Mesenchymal stem cell (in vitro differentiated cells and primary cell): ENCODE measurements around the gene FICD.

Experiments used
- DNase-seq: peaks from one replicate; pipeline ENCODE4 v3.0.0-alpha.2; 2013
- H2AFZ ChIP-seq: one replicate; pipeline ENCODE4 v1.6.1; 2013; ENCODE audit warnings: low read depth, mild to moderate bottlenecking, control low read depth, inconsistent platforms, low read length, moderate library complexity
- H2AK5ac ChIP-seq: 2 replicates; pipeline ENCODE4 v1.6.1; 2013; ENCODE audit warnings: low read length, moderate library complexity, mild to moderate bottlenecking, inconsistent platforms; ENCODE audit not compliant: severe bottlenecking
- H2BK120ac ChIP-seq: one replicate; pipeline ENCODE4 v1.6.1; 2013; ENCODE audit warnings: low read depth, mild to moderate bottlenecking, inconsistent platforms, low read length, moderate library complexity
- H2BK12ac ChIP-seq, 2 experiments: one replicate each; pipeline ENCODE4 v1.6.1; 2013; ENCODE audit warnings: inconsistent platforms in 2 of 2, low read length in 2 of 2, mild to moderate bottlenecking in 2 of 2, moderate library complexity in 2 of 2, control low read depth in 1 of 2
- H2BK15ac ChIP-seq: one replicate; pipeline ENCODE4 v1.6.1; 2013; ENCODE audit warnings: mild to moderate bottlenecking, low read depth, inconsistent platforms; ENCODE audit not compliant: poor library complexity, severe bottlenecking
- H2BK5ac ChIP-seq: 2 replicates; pipeline ENCODE4 v1.6.1; 2013; ENCODE audit warnings: low read depth, mild to moderate bottlenecking, low read length, control low read depth, inconsistent platforms; ENCODE audit not compliant: poor library complexity, severe bottlenecking
- H3K14ac ChIP-seq, 2 experiments: one replicate each; pipeline ENCODE4 v1.6.1; 2013; ENCODE audit warnings: inconsistent platforms in 2 of 2, low read length in 2 of 2, control low read depth in 1 of 2, mild to moderate bottlenecking in 1 of 2, moderate library complexity in 1 of 2
- H3K18ac ChIP-seq, 2 experiments: one replicate each; pipeline ENCODE4 v1.6.1; 2013; ENCODE audit warnings: inconsistent platforms in 2 of 2, low read length in 2 of 2, control low read depth in 1 of 2, low read depth in 1 of 2, mild to moderate bottlenecking in 1 of 2
- H3K23ac ChIP-seq, 2 experiments: one replicate each; pipeline ENCODE4 v1.6.1; 2013; ENCODE audit warnings: inconsistent platforms in 2 of 2, low read length in 2 of 2, mild to moderate bottlenecking in 2 of 2, moderate library complexity in 2 of 2, control low read depth in 1 of 2
- H3K27ac ChIP-seq: 2 replicates; pipeline ENCODE4 v1.5.1; 2013; ENCODE audit warnings: mild to moderate bottlenecking, moderate library complexity, low read length, control low read depth, inconsistent platforms; ENCODE audit not compliant: poor library complexity, severe bottlenecking
- H3K27me3 ChIP-seq, 2 experiments: 2 replicates each; pipeline versions ENCODE4 v1.6.1 to v1.7.0; 2013; ENCODE audit warnings: low read length in 2 of 2, mild to moderate bottlenecking in 2 of 2, moderate library complexity in 2 of 2, control low read depth in 1 of 2, inconsistent platforms in 1 of 2; ENCODE audit not compliant: control insufficient read depth in 1 of 2, insufficient read depth in 1 of 2
- H3K36me3 ChIP-seq, 2 experiments: 2 replicates each; pipeline versions ENCODE4 v1.6.1 to v1.7.0; 2013; ENCODE audit warnings: low read length in 2 of 2, control low read depth in 1 of 2, inconsistent platforms in 1 of 2, low read depth in 1 of 2, mild to moderate bottlenecking in 1 of 2; ENCODE audit not compliant: insufficient read depth in 2 of 2, control insufficient read depth in 1 of 2
- H3K4ac ChIP-seq, 2 experiments: one replicate each; pipeline ENCODE4 v1.6.1; 2013; ENCODE audit warnings: inconsistent platforms in 2 of 2, low read length in 2 of 2, mild to moderate bottlenecking in 2 of 2, moderate library complexity in 2 of 2, control low read depth in 1 of 2, low read depth in 1 of 2
- H3K4me1 ChIP-seq: 2 replicates; pipeline ENCODE4 v1.6.1; 2013; ENCODE audit warnings: low read depth, low read length, control low read depth; ENCODE audit not compliant: control insufficient read depth, insufficient read depth
- H3K4me2 ChIP-seq: 2 replicates; pipeline ENCODE4 v1.6.1; 2013; ENCODE audit warnings: low read length, mild to moderate bottlenecking, inconsistent platforms; ENCODE audit not compliant: poor library complexity, severe bottlenecking
- H3K4me3 ChIP-seq, 2 experiments: 2 replicates each; pipeline versions ENCODE4 v1.5.1 to v1.7.0; 2013; ENCODE audit warnings: low read length in 2 of 2, mild to moderate bottlenecking in 2 of 2, control low read depth in 1 of 2, low read depth in 1 of 2; ENCODE audit not compliant: insufficient read depth in 1 of 2
- H3K79me1 ChIP-seq: replicated peaks from 2 replicates; pipeline ENCODE4 v1.6.1; 2013; ENCODE audit warnings: mild to moderate bottlenecking, control low read depth, low read length, inconsistent platforms; ENCODE audit not compliant: poor library complexity, severe bottlenecking
- H3K9ac ChIP-seq: 2 replicates; pipeline ENCODE4 v1.7.0; 2013; ENCODE audit warnings: mild to moderate bottlenecking, low read length, moderate library complexity
- H3K9me3 ChIP-seq: 2 replicates; pipeline ENCODE4 v1.7.0; 2013; ENCODE audit warnings: mild to moderate bottlenecking, low read length; ENCODE audit not compliant: control insufficient read depth
- H4K8ac ChIP-seq: one replicate; pipeline ENCODE4 v1.6.1; 2013; ENCODE audit warnings: inconsistent platforms, mild to moderate bottlenecking, low read length, moderate library complexity
- H4K91ac ChIP-seq: one replicate; pipeline ENCODE4 v1.6.1; 2013; ENCODE audit warnings: mild to moderate bottlenecking, low read length, inconsistent platforms
- WGBS: methylation state at CpG from one replicate; pipeline ENCODE4 v1.1.7; 2013; ENCODE audit warnings: mixed read lengths; 5-methylcytosine and 5-hydroxymethylcytosine counted together

Gene FICD

DNA sequence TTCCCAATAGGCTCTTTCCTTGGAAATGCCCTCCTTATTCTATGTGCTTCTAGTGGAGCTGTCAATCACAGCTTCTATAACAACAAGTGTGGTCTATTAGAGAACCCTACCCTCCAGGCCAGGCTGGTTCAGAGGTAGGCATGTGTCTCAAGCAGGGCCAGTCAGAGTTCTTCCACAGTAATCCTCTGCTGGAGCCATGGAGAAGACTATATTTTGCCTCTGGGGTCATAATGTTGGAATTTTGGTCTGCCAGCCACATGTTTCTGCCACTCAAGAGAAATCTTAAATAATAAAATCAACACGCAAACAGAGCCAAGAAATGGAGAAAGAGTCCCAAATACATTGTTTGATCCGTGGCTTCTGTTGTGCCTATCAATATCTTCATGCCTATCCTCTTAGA, 23.8 kb upstream of the FICD start:
- Histone ChIP-seq H3K14ac (no peak overlapping the region), H3K4me3 (no peak overlapping the region), H2BK15ac (no peak overlapping the region), H2AFZ (no peak overlapping the region), H2AK5ac (no peak overlapping the region), H4K8ac (no peak overlapping the region), H3K36me3 (no peaks in the 10 kb centered on the region), H3K27me3 (peaks cover 31 to 32% of the 10 kb centered on the region in 2 experiments), H3K23ac (no peak overlapping the region), H3K4me2 (no peak overlapping the region), H3K27ac (no peak overlapping the region), H3K79me1 (no peaks in the 10 kb centered on the region), H4K91ac (no peak overlapping the region), H3K18ac (no peak overlapping the region), H3K4me1 (no peaks in the 10 kb centered on the region), H2BK12ac (no peak overlapping the region), H3K4ac (no peak overlapping the region), H2BK5ac (no peak overlapping the region), H3K9me3 (peaks cover 5% of the 10 kb centered on the region), H3K9ac (no peak overlapping the region), H2BK120ac (no peak overlapping the region)
- 46% methylated on average over 2 of the region's 2 CpGs for WGBS
- no peak for DNase-seq

DNA sequence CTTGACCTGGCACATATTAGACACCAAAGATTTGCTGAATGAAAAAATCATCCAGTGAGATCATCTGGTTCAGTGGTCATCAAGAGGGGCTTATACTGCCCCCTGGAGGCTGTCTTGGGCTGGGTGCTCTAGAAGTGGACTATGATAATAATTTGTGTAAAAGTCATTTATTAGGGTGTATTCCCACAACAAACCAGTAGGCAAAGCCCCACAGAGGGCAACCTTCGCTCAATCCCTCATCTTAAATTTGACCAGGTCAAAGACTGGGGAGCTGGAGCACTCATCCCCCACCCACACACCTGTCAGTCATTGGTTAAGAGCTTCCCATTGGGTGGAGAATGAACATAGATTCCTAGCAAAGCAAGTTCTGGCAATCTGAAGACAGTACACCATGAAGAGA, 20.0 kb upstream of the FICD start:
- Histone ChIP-seq H2BK5ac (no peak overlapping the region), H4K91ac (no peak overlapping the region), H3K18ac (no peak overlapping the region), H3K23ac (no peak overlapping the region), H2AFZ (no peak overlapping the region), H2AK5ac (no peak overlapping the region), H4K8ac (no peak overlapping the region), H3K79me1 (no peaks in the 10 kb centered on the region), H3K4ac (no peak overlapping the region), H2BK120ac (no peak overlapping the region), H2BK12ac (no peak overlapping the region), H3K4me1 (no peaks in the 10 kb centered on the region), H3K9me3 (no peaks in the 10 kb centered on the region), H3K9ac (no peak overlapping the region), H3K4me2 (no peak overlapping the region), H3K4me3 (no peak overlapping the region), H2BK15ac (no peak overlapping the region), H3K14ac (no peak overlapping the region), H3K27me3 (peaks cover 35 to 53% of the 10 kb centered on the region in 2 experiments), H3K36me3 (no peaks in the 10 kb centered on the region), H3K27ac (no peak overlapping the region)
- peak; percentile 21 for DNase-seq
- WGBS = no CpG with 5 or more reads among the region's 1 CpG

DNA sequence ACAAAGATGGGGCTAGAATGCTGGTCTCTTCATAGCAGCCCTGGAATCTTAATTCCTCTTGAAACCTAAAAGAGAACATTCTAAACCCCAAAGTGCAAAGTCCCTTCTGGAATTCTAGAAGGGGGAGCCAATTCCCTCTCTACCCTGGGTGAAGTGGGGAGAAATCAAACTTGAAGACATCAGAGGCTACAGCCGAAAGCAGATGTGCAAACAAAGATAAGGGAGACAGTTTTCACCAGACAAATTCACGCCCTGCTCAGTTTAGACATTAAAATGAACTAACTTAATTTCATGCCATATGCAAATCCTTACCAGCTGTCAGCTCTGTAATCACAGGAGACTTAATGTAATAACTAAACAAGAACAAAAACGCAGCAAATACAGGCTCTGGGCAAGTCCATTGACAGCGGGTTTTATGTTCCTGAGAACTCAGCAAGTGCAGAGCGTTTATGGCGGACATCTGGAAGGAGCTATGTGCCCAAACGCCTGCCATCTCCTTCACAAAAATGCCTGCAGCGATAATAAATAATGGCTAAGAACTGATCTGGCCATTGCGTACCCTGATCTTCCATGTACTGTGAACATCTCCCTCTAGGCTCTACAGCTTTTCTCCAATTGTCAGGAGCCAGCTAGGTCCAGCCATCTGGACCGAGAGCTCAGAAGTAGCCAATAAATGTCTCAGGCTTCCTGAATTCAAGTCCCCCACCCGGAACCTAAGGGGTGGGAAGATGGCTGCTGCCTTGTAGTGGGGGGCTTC, 19.1 kb upstream of the FICD start:
- peaks cover 35 to 53% of the 10 kb centered on the region in 2 experiments for H3K27me3 ChIP-seq
- no peak overlapping the region for H3K27ac ChIP-seq
- no peak overlapping the region for H3K23ac ChIP-seq
- H2BK12ac ChIP-seq = no peak overlapping the region
- H3K18ac ChIP-seq = no peak overlapping the region
- 74% methylated on average over 11 of the region's 11 CpGs for WGBS
- no peak overlapping the region for H2AK5ac ChIP-seq
- H2BK5ac ChIP-seq = no peak overlapping the region
- H3K4me1 ChIP-seq = no peaks in the 10 kb centered on the region
- H4K91ac ChIP-seq = no peak overlapping the region
- no peak overlapping the region for H3K4me2 ChIP-seq
- no peak overlapping the region for H4K8ac ChIP-seq
- no peak overlapping the region for H3K14ac ChIP-seq
- no peak overlapping the region for H2BK15ac ChIP-seq
- no peaks in the 10 kb centered on the region for H3K9me3 ChIP-seq
- H3K9ac ChIP-seq = no peak overlapping the region
- no peak for DNase-seq
- H3K4ac ChIP-seq = no peak overlapping the region
- no peaks in the 10 kb centered on the region for H3K36me3 ChIP-seq
- H3K79me1 ChIP-seq = no peaks in the 10 kb centered on the region
- no peak overlapping the region for H2BK120ac ChIP-seq
- no peak overlapping the region for H2AFZ ChIP-seq
- no peak overlapping the region for H3K4me3 ChIP-seq

DNA sequence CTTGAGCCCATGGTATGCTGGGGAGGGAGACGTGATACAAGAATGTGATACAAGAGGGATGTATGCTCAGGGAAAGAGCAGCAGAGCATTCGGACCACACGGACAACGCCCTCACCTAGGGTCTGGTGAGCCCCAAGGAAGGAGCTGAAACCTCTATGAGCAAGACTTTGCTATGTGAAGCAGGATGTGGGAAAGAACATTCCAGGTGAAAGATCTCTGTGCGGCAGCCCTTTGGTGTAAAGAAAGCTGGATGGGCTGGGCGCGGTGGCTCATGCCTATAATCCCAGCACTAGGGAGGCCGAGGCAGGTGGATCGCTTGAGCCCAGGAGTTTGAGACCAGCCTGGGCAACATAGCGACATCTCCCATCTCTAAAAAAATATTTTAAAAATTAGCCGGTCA, 16.9 kb upstream of the FICD start:
- Histone ChIP-seq H3K4me3 (no peak overlapping the region), H3K4ac (no peak overlapping the region), H3K14ac (no peak overlapping the region), H4K91ac (no peak overlapping the region), H4K8ac (no peak overlapping the region), H2AK5ac (no peak overlapping the region), H3K9ac (no peak overlapping the region), H3K23ac (no peak overlapping the region), H2BK120ac (no peak overlapping the region), H3K4me1 (no peaks in the 10 kb centered on the region), H3K4me2 (no peak overlapping the region), H3K27me3 (peaks cover 22 to 46% of the 10 kb centered on the region in 2 experiments), H3K18ac (no peak overlapping the region), H2BK5ac (no peak overlapping the region), H3K9me3 (peaks cover 5% of the 10 kb centered on the region), H3K27ac (no peak overlapping the region), H3K79me1 (no peaks in the 10 kb centered on the region), H2BK15ac (no peak overlapping the region), H2BK12ac (no peak overlapping the region), H2AFZ (no peak overlapping the region), H3K36me3 (no peaks in the 10 kb centered on the region)
- 82% methylated on average over 11 of the region's 11 CpGs for WGBS
- DNase-seq = no peak
